Stomach (tissue), 9 donors: ENCODE data around the gene JAKMIP2. TPM values are rescaled to one million over a fixed set of nuclear protein-coding genes. Genes with fewer than 3 reads are reported as not detected.
"Not testable (repeated sequence)": the region's sequence is repeated elsewhere in the genome, so short reads cannot be mapped to it uniquely, and the experiment has no call there.

ENCODE experiments used
- DNase-seq, 2 donors: peaks; one replicate each; pipeline versions ENCODE4 v3.0.0 to v3.0.0-alpha.2; 2013 to 2019
- H3K27ac ChIP-seq, 5 donors: fragments of 200-600 bp in 4 of 5; sonication (generic) in 4 of 5; one replicate each; pipeline ENCODE4 v1.5.1; 2013 to 2019; ENCODE audit warnings: mild to moderate bottlenecking in 1 of 5, moderate library complexity in 1 of 5
- H3K27me3 ChIP-seq, 3 donors: fragments of 200-600 bp; sonication (generic); one replicate each; pipeline ENCODE4 v1.5.1; 2017 to 2019; ENCODE audit warnings: mixed run types in 1 of 3
- H3K36me3 ChIP-seq, 4 donors: fragments of 200-600 bp; sonication (generic); 1 replicate in 3 of 4; 2 replicates in 1 of 4; pipeline ENCODE4 v1.5.1; 2016 to 2019
- H3K4me1 ChIP-seq, 4 donors: fragments of 200-600 bp; sonication (generic); one replicate each; pipeline ENCODE4 v1.5.1; 2016 to 2019
- H3K4me3 ChIP-seq, 4 donors: fragments of 200-600 bp; sonication (generic) in 3 of 4; one replicate each; pipeline ENCODE4 v1.5.1; 2016 to 2019; ENCODE audit warnings: mild to moderate bottlenecking in 1 of 4
- H3K9me3 ChIP-seq, 4 donors: fragments of 200-600 bp; sonication (generic); one replicate each; pipeline ENCODE4 v1.5.1; 2016 to 2019
- EP300 ChIP-seq: sonication (generic); formaldehyde crosslinking; IDR thresholded peaks from one replicate; pipeline ENCODE4 v1.6.1; 2017; ENCODE audit warnings: antibody characterized with exemption
- POLR2A ChIP-seq, 4 donors: fragments of 450-650 bp; IDR thresholded peaks; one replicate each; pipeline ENCODE4 v1.6.1; 2016; ENCODE audit warnings: antibody characterized with exemption in 4 of 4, control low read depth in 2 of 4, mild to moderate bottlenecking in 1 of 4, moderate library complexity in 1 of 4
- POLR2AphosphoS5 ChIP-seq, 3 donors: sonication (generic); formaldehyde crosslinking; IDR thresholded peaks; one replicate each; pipeline ENCODE4 v1.6.1; 2016; ENCODE audit warnings: antibody characterized with exemption in 3 of 3
- WGBS, 5 donors: extraction: QIAGEN DNeasy Blood & Tissue Kit in 3 of 5; methylation state at CpG; one replicate each; pipeline versions ENCODE4 v1.1.5 to v1.1.7; 2013 to 2018; 5-methylcytosine and 5-hydroxymethylcytosine counted together
- intact Hi-C: fragments of 100-400 bp; cut with DNase I; formaldehyde crosslinking; loops from one replicate; pipeline ENCODE4 v1.15.1; 2023; ENCODE audit warnings: low total_unique reads
- polyA plus RNA-seq, 3 donors: library from polyadenylated mRNA; stranded (reverse); fragments of 200-250 nt; gene quantifications; one replicate each; pipeline ENCODE4 v1.2.3, GENCODE V29; 2013
- total RNA-seq, 5 donors: library from RNA; depleted of rRNA; stranded (reverse); fragments of >200 nt; gene quantifications; one replicate each; pipeline versions ENCODE4 v1.1.0 to v1.2.3, GENCODE V29; 2014 to 2016
- TF ChIP-seq, protein P1 (sequence below), 7 experiments: fragments of 450-650 bp in 4 of 7; fragments of 200-600 bp in 3 of 7; sonication (generic) in 3 of 7; IDR thresholded peaks; one replicate each; pipeline ENCODE4 v1.5.1; 2016 to 2019; ENCODE audit warnings: antibody characterized with exemption in 7 of 7, control low read depth in 2 of 7, mild to moderate bottlenecking in 1 of 7
- donor health status: healthy with polysubstance abuse.
- donor health status: Bipolar disorder and iron deficiency.
- donor health status: healthy.

Gene JAKMIP2
- total and polyA plus RNA-seq, 8 donors, result 0.13 to 13.4 (median 2.6) TPM; not detected in 1

DNA sequence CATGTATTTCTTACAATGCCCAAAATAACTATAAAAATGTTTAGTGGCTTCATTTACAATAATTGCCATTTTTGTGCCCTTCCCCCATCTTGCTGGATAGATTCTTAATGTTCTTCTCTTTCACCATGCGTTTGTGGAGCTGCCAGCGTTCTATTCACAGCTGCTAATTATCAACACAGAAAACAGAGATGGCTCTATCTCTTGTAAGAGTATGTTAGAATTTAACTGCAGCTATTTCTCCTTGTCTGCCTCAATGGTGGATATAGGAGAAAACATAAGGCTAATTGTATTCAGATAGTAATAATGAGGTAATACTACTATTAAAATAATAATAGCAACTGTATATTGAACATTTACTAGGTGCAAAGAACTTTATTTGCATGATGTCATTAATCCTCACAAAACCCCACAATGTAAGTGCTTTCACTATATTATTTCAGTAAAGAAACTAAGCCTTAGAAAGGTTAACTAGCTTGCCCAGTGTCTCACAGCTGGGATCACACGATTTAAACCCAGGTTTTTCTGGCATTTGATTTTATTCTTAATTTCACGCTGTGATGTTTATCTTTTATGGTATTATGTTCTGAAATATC, 50.1 kb downstream of the JAKMIP2 start:
- Histone ChIP-seq H3K9me3 (no peaks in the 10 kb centered on the region), H3K27ac (no peak overlapping the region), H3K4me3 (no peak overlapping the region), H3K27me3 (no peaks in the 10 kb centered on the region), H3K36me3 (no peaks in the 10 kb centered on the region), H3K4me1 (no peaks in the 10 kb centered on the region)
- TF ChIP-seq, protein P1, sequence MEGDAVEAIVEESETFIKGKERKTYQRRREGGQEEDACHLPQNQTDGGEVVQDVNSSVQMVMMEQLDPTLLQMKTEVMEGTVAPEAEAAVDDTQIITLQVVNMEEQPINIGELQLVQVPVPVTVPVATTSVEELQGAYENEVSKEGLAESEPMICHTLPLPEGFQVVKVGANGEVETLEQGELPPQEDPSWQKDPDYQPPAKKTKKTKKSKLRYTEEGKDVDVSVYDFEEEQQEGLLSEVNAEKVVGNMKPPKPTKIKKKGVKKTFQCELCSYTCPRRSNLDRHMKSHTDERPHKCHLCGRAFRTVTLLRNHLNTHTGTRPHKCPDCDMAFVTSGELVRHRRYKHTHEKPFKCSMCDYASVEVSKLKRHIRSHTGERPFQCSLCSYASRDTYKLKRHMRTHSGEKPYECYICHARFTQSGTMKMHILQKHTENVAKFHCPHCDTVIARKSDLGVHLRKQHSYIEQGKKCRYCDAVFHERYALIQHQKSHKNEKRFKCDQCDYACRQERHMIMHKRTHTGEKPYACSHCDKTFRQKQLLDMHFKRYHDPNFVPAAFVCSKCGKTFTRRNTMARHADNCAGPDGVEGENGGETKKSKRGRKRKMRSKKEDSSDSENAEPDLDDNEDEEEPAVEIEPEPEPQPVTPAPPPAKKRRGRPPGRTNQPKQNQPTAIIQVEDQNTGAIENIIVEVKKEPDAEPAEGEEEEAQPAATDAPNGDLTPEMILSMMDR (IDR thresholded peaks at IDR 0.05), result no peak
- no peak for TF ChIP-seq POLR2AphosphoS5 (IDR thresholded peaks at IDR 0.05)
- intact Hi-C loops, result no loop called here
- no peak for DNase-seq
- WGBS, 5 donors, result 62 to 75% (median 75%) methylated on average over 4 of the region's 4 CpGs

DNA sequence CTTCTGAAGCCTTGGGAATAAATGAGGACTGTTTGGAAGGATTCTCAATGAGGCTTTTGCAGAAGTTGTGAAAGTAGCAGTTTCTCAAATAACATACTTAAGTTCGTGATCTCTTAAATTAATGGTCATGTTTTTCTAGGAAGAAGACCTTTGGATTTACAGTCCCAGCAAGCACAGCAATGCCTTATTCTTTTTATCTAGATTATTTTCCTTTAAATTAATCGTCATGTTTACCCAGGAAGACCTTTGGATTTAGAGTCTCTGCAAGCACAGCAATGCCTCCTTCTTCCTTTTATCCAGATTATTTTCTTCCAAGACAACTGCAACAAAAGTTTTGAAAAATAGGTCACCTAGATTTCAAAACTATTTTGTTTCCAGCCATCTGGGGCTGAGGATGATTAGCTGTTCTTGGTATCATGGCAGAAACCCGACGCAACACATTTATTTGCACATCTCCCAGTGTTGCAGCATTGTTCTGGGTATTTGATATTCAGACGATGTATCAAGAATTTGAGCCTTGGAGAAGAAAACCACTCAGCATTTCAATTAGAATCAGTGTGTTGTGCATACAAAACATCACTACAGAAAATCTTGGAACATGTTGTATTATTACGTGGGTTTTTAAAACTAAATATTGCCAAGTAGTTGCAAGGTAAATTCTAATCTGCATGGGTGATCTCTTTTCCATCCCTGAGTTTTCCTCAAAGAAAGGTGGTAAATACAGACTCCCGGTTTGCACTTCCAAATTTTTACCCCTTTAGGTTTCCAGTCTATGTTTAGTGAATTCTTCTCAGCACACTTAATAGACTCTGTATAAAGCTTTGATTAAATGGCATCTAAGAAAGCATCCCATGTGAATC, 50.9 kb downstream of the JAKMIP2 start:
- DNase-seq, result no peak
- Histone ChIP-seq H3K27ac (no peak overlapping the region), H3K36me3 (no peaks in the 10 kb centered on the region), H3K9me3 (no peaks in the 10 kb centered on the region), H3K27me3 (no peaks in the 10 kb centered on the region), H3K4me3 (no peak overlapping the region), H3K4me1 (no peaks in the 10 kb centered on the region)
- intact Hi-C loops, result no loop called here
- TF ChIP-seq POLR2AphosphoS5 (IDR thresholded peaks at IDR 0.05) (no peak), EP300 (no peak), POLR2A (IDR thresholded peaks at IDR 0.05) (no peak)
- TF ChIP-seq, protein P1 (IDR thresholded peaks at IDR 0.05), result no peak
- 60 to 71% (median 64%) methylated on average over 7 of the region's 7 CpGs for WGBS, 5 donors

DNA sequence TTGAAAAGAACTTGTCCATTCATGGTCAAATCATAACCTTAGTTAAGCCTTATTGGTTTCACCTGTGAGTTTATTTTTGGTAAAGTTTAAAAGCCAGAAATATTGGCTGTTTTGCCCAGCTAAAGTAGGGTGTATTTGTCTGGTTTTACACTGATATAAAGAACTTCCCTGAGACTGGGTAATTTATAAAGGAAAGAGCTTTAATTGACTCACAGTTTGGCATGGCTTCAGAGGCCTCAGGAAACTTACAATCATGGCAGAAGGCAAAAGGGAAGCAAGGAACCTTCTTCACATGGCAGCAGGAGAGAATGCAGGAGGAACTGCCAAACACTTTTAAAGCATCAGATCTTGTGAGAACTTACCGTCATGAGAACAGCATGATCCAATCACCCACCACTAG, 55.3 kb downstream of the JAKMIP2 start:
- WGBS, 5 donors, result 89 to 100% (median 100%) methylated on average over 1 of the region's 1 CpG
- TF ChIP-seq POLR2A (IDR thresholded peaks at IDR 0.05) (no peak), EP300 (no peak), POLR2AphosphoS5 (IDR thresholded peaks at IDR 0.05) (no peak)
- TF ChIP-seq, protein P1 (IDR thresholded peaks at IDR 0.05), result no peak

DNA sequence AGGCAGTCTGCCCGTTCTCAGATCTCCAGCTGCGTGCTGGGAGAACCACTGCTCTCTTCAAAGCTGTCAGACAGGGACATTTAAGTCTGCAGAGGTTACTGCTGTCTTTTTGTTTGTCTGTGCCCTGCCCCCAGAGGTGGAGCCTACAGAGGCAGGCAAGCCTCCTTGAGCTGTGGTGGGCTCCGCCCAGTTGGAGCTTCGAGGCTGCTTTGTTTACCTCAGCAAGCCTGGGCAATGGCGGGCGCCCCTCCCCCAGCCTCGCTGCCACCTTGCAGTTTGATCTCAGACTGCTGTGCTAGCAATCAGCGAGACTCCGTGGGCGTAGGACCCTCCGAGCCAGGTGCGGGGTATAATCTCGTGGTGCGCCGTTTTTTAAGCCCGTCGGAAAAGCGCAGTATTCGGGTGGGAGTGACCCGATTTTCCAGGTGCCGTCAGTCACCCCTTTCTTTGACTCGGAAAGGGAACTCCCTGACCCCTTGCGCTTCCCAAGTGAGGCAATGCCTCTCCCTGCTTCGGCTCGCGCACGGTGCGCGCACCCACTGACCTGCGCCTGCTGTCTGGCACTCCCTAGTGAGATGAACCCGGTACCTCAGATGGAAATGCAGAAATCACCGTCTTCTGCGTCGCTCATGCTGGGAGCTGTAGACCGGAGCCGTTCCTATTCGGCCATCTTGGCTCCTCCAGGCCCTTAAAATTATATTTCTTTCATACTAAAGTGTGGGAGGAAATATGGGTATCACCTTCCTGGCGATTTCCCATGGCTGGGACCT, 61.2 kb downstream of the JAKMIP2 start:
- H3K4me3 ChIP-seq, H3K27ac ChIP-seq, H3K4me1 ChIP-seq, DNase-seq, H3K36me3 ChIP-seq, H3K27me3 ChIP-seq, H3K9me3 ChIP-seq, intact Hi-C loops: not testable (repeated sequence)
- WGBS, 5 donors, result 78 to 95% (median 89%) methylated on average over 21 to 31 of the region's 38 CpGs

More for the DNA sequence above, 55.3 kb downstream of the JAKMIP2 start:
- no peaks in the 10 kb centered on the region for H3K36me3 ChIP-seq
- intact Hi-C loops, result no loop called here
- H3K9me3 ChIP-seq, result no peaks in the 10 kb centered on the region
- H3K4me1 ChIP-seq, result no peaks in the 10 kb centered on the region
- no peak for DNase-seq
- no peak overlapping the region for H3K27ac ChIP-seq
- no peaks in the 10 kb centered on the region for H3K27me3 ChIP-seq
- H3K4me3 ChIP-seq, result no peak overlapping the region
